ENCODE results near the gene ALKBH3. TPM values are rescaled to one million over a fixed set of nuclear protein-coding genes. Genes with fewer than 3 reads are reported as not detected.

ALKBH3 gene
- total RNA-seq, 1 experiment from 2014 or later: 18.8 TPM

DNA sequence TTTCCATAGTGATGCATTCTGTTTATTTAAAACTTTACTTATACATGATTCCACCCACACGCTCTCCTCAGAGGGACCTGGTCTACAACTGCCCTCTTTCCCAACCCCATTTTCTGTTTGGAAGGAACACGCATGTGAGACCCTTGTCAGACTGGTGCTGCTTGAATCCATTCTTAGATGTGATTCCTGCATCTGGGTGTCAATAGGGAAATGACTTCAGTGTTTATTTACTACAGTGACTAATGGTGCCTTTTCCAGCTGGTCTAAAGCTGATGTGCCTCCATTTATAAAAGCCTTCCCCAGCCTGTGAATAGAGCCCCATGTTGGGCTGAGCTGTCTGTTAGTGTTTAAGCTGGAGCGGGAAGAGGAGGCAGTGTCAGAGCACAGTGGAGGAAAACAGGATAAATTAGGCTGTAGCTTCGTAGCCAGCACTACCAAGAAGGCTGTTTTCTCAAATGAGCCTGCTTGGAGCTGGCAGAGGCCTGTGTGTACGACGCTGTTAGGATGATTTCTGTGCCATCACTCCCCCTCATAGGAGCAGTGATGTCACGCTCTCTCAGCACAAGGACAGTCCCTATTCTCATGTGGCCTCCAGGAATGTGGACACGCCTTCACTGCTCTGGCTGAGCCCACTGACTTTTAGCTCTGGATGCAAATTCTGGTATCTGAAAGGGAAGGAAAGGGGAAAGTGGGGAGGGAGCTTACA lies 42.9 kb downstream of the ALKBH3 start:
- Histone ChIP-seq H3K56ac (ENCODE audit: insufficient read length, low read depth, low read length) (no peak overlapping the region), H3K4me2 (ENCODE audit: insufficient read depth, insufficient read length, low read length) (no peak overlapping the region), H4K91ac (ENCODE audit: insufficient read length, low read depth, low read length) (no peak overlapping the region), H3T11ph (ENCODE audit: low read length) (no peak overlapping the region), H2BK15ac (ENCODE audit: low read depth, low read length) (no peak overlapping the region), H4K20me1 (ENCODE audit: control insufficient read depth, insufficient read depth, insufficient read length) (peaks cover 2% of the 10 kb centered on the region), H3K18ac (ENCODE audit: insufficient read length, low read depth, low read length) (no peak overlapping the region), H3K27me3 (ENCODE audit: insufficient read depth, low read length) (no peaks in the 10 kb centered on the region), H3K9me3 (ENCODE audit: control insufficient read depth, low read depth, low read length) (no peaks in the 10 kb centered on the region), H3K14ac (ENCODE audit: insufficient read depth, low read length) (no peak overlapping the region), H3K23me2 (ENCODE audit: insufficient read length, low read depth, low read length, poor library complexity, severe bottlenecking) (no peaks in the 10 kb centered on the region), H3K4ac (ENCODE audit: low read depth, low read length) (no peak overlapping the region), H3K27ac (ENCODE audit: insufficient read length, low read depth, low read length) (no peak overlapping the region), H3K9ac (ENCODE audit: extremely low read depth, insufficient read length, low read length) (no peak overlapping the region), H2BK12ac (ENCODE audit: insufficient read length, low read depth, low read length) (no peak overlapping the region), H3K4me1 (ENCODE audit: insufficient read depth, low read length) (peaks cover 8% of the 10 kb centered on the region; the same call in 1 of the 2 replicates), H3K79me1 (ENCODE audit: insufficient read depth, low read depth, low read length, poor library complexity, severe bottlenecking) (no peaks in the 10 kb centered on the region), H3K79me2 (ENCODE audit: insufficient read depth, low read length) (no peaks in the 10 kb centered on the region), H2BK120ac (ENCODE audit: low read depth, low read length, poor library complexity, severe bottlenecking) (no peak overlapping the region), H2AK5ac (ENCODE audit: insufficient read length, low read length) (no peak overlapping the region), H4K5ac (ENCODE audit: insufficient read length, low read depth, low read length) (no peak overlapping the region), H4K8ac (replicated peaks; ENCODE audit: insufficient read length, low read depth, low read length) (no peak overlapping the region), H2BK5ac (ENCODE audit: insufficient read length, low read length) (no peak overlapping the region), H3K23ac (ENCODE audit: insufficient read length, low read depth, low read length) (no peak overlapping the region), H2AFZ (ENCODE audit: low read length) (no peak overlapping the region), H2BK20ac (ENCODE audit: low read depth, low read length, poor library complexity, severe bottlenecking) (no peak overlapping the region)
- DNase-seq: no peak
- peaks cover 40 to 64% of the 10 kb centered on the region in 2 experiments for H3K4me1 Mint-ChIP-seq
- no CpG with 5 or more reads among the region's 8 CpGs for WGBS (ENCODE audit: extremely low coverage, insufficient read length, low lambda C conversion rate)
- TF ChIP-seq CTCF (conservative IDR thresholded peaks at IDR 0.05): no peak
- no peaks in the 10 kb centered on the region for H3K27me3 Mint-ChIP-seq (ENCODE audit: low read depth)
- peak overlapping the region; percentile 27 to 60 (median 53); a peak in 4 of 7 replicates for H3K27ac Mint-ChIP-seq
- H3K9me3 Mint-ChIP-seq: no peaks in the 10 kb centered on the region
- H3K36me3 Mint-ChIP-seq (ENCODE audit: insufficient read depth in 1 of 3, low read depth in 3 of 3): peaks cover 0 to 8% (median 6%) of the 10 kb centered on the region in 3 experiments; a peak in 5 of 7 replicates
- H3K4me3 Mint-ChIP-seq: no peak overlapping the region

Data from H9 (cell line).